ENCODE measurements around the gene KCNK17.

The KCNK17 gene

GRCh38 chr6:39338397-39338796 is 24.2 kb upstream of the KCNK17 start:
- Histone ChIP-seq H3K4me3 (no peak overlapping the region), H3K27ac (no peak overlapping the region)
- no peak for DNase-seq (ENCODE audit: low spot score)
- TF ChIP-seq CTCF (IDR thresholded peaks at IDR 0.05) = no peak

DNA sequence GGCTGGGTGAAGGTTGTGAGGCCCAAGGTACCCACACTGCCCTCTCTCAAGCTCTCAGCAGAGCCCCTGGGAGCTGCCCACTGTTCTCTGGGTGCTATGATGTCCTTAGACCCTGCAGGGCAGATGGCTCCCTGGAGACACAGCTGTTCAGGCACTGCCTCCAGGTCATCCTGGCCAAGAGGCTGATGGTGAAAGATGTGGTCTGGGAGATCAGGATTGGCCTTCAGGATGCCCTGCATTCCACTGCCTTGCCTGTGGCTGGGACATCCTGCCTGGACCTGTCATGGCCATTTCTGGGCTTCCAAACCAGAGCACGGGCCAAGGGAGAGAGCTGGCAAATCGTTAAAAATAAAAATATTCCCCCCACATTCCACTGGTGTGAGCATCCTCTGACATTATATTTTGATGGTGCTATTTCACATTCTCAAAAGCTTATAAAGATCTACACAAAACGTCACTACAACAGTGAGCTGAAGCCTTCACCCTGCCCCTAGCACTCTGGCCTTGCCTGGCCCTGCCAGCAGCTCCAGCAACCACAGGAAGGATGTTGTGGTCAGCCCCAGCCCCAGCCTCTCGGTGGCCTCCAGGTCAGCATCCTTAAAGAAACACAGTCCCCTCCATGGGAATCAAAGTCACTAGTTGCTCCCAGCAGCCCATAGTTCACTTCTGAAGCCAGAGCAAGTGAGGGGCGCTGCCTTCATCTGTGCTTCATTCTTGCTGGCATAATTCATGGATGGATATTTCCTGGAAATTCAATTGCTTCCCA is 21.7 kb upstream of the KCNK17 start:
- Histone ChIP-seq H3K4me3 (no peak overlapping the region), H3K27ac (peak overlapping the region; percentile 3 to 35)
- TF ChIP-seq CTCF (IDR thresholded peaks at IDR 0.05) = no peak
- DNase-seq (ENCODE audit: low spot score) = no peak

- TF ChIP-seq CTCF (IDR thresholded peaks at IDR 0.05) = no peak
- Histone ChIP-seq H3K4me3 (no peak overlapping the region), H3K27ac (no peak overlapping the region)
- DNase-seq (ENCODE audit: low spot score) = no peak
Measured at GRCh38 chr6:39333644-39334438, 19.6 kb upstream of the KCNK17 start.

DNA sequence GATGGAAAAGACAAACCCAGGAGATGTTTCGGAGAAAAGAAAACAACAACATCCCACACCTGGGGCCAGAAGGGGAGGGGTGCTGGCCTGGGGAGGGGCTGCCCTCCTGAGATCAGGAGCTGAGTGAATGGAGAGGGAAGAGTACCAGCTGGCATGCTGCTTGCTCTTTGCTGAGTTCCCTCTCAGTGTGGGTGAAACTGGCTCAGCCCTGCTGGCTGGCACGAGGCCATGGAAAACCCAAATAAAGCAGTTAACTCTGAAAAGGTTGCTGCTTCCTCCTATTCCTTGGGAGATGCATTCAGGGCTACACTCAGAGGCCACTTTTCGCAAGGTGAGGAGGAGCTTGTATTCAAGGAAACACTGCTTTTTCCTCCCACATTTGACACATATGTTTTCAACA is 16.3 kb upstream of the KCNK17 start:
- Histone ChIP-seq H3K4me3 (no peak overlapping the region), H3K27ac (no peak overlapping the region)
- DNase-seq (ENCODE audit: low spot score) = no peak
- TF ChIP-seq CTCF (IDR thresholded peaks at IDR 0.05) = no peak

GRCh38 chr6:39330057-39330456 is 15.8 kb upstream of the KCNK17 start:
- H3K27ac ChIP-seq = no peak overlapping the region
- no peak for DNase-seq (ENCODE audit: low spot score)
- H3K4me3 ChIP-seq = no peak overlapping the region
- no peak for TF ChIP-seq CTCF (IDR thresholded peaks at IDR 0.05)

DNA sequence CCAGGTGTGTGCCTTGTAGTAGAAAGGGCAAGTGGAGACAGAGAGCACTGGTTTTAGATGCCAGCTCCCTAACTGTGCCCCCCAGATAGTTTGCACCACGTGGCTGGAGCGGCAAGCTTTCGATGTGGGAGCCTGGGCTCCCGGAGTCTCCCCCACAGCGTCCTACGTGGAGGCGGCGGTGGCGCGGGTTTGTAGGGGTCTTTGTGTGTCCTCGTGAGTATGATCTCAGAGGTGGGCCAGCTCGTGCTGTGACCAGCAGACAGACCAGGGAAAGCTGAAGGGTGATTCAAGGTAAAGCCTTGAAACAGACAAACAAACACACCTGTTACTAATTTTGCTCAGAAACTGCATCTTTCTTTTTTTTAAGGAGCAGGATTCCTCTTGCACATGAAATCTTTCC is 13.8 kb upstream of the KCNK17 start:
- H3K27ac ChIP-seq = no peak overlapping the region
- TF ChIP-seq CTCF (IDR thresholded peaks at IDR 0.05) = no peak
- no peak for DNase-seq (ENCODE audit: low spot score)
- no peak overlapping the region for H3K4me3 ChIP-seq

GRCh38 chr6:39327507-39327906 is 13.3 kb upstream of the KCNK17 start:
- no peak for DNase-seq (ENCODE audit: low spot score)
- no peak for TF ChIP-seq CTCF (IDR thresholded peaks at IDR 0.05)
- Histone ChIP-seq H3K27ac (no peak overlapping the region), H3K4me3 (no peak overlapping the region)
